ENCODE results near the gene FGFR3. TPM values are rescaled to one million over a fixed set of nuclear protein-coding genes. Genes with fewer than 3 reads are reported as not detected.

Gene FGFR3
- total RNA-seq, 1 experiment from 2014 or later, result 8.2 TPM

DNA sequence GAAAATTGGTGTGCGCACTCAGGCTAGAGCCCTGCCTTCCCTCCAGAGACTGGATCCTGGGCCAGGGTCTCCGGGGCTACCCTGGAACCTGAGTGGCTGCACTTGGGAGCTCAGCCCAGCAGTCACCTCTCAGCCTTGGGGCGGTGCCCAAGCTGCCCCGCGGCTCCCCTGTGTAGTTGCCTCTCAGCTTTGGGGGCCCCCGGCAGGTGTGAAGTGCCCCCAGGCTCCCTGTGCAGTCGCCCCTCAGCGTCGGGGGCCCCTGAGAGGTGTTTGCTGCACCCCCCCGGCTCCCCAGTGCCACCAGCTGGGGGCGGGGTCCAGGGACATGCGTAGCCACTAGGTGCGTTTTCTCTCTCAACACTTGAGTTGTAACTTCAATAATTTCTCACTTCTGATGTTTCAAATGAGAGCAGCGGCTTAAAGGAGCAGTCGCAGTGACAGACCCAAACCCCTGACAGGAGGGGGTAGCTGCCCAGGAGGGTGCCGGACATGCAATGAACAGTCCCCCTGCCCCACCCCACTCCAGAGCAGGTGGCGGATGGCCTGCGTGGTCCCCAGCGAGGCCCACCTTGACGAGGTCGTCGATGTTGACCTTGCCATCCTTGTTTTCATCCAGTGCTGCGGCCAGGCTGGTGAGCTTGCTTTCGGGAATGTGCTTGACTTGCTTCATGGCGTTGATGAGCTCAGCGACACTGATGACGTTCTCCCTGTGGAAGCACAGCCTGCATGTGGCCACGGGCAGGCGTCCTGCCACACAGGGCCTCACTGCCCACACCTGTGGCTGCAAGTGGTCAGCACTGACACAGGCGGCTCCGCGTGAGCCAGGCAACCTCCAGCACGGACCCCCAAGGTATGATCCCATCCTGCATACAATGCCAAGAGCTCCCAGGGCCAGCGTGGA, 22.3 kb downstream of the FGFR3 start:
- ATAC-seq (no peak), DNase-seq (ENCODE audit: low read depth, low spot score) (no peak)
- H3K36me3 ChIP-seq (ENCODE audit: control insufficient read depth, insufficient read depth, low read length), result peaks cover 3% of the 10 kb centered on the region; the same call in 1 of the 2 replicates
- no peaks in the 10 kb centered on the region for H3K27me3 ChIP-seq (ENCODE audit: control insufficient read depth, insufficient read depth, low read length)
- H3K9me3 ChIP-seq (ENCODE audit: control insufficient read depth, insufficient read depth, low read depth, low read length), result no peaks in the 10 kb centered on the region
- H3K27ac ChIP-seq (ENCODE audit: low read length), result no peak overlapping the region
- TF ChIP-seq POLR2AphosphoS5 (IDR thresholded peaks at IDR 0.05; ENCODE audit: low read depth, low read length) (no peak), SIN3A (IDR thresholded peaks at IDR 0.05; ENCODE audit: borderline replicate concordance, insufficient read depth, low read depth, low read length) (no peak), TCF7L2 (IDR thresholded peaks at IDR 0.05; ENCODE audit: low read depth, low read length) (no peak)
- TF ChIP-seq, protein P1, sequence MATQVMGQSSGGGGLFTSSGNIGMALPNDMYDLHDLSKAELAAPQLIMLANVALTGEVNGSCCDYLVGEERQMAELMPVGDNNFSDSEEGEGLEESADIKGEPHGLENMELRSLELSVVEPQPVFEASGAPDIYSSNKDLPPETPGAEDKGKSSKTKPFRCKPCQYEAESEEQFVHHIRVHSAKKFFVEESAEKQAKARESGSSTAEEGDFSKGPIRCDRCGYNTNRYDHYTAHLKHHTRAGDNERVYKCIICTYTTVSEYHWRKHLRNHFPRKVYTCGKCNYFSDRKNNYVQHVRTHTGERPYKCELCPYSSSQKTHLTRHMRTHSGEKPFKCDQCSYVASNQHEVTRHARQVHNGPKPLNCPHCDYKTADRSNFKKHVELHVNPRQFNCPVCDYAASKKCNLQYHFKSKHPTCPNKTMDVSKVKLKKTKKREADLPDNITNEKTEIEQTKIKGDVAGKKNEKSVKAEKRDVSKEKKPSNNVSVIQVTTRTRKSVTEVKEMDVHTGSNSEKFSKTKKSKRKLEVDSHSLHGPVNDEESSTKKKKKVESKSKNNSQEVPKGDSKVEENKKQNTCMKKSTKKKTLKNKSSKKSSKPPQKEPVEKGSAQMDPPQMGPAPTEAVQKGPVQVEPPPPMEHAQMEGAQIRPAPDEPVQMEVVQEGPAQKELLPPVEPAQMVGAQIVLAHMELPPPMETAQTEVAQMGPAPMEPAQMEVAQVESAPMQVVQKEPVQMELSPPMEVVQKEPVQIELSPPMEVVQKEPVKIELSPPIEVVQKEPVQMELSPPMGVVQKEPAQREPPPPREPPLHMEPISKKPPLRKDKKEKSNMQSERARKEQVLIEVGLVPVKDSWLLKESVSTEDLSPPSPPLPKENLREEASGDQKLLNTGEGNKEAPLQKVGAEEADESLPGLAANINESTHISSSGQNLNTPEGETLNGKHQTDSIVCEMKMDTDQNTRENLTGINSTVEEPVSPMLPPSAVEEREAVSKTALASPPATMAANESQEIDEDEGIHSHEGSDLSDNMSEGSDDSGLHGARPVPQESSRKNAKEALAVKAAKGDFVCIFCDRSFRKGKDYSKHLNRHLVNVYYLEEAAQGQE (IDR thresholded peaks at IDR 0.05; ENCODE audit: insufficient read depth in 1 of 2, low read depth in 2 of 2, low read length in 1 of 2), result no peak
- TF ChIP-seq, protein P2, sequence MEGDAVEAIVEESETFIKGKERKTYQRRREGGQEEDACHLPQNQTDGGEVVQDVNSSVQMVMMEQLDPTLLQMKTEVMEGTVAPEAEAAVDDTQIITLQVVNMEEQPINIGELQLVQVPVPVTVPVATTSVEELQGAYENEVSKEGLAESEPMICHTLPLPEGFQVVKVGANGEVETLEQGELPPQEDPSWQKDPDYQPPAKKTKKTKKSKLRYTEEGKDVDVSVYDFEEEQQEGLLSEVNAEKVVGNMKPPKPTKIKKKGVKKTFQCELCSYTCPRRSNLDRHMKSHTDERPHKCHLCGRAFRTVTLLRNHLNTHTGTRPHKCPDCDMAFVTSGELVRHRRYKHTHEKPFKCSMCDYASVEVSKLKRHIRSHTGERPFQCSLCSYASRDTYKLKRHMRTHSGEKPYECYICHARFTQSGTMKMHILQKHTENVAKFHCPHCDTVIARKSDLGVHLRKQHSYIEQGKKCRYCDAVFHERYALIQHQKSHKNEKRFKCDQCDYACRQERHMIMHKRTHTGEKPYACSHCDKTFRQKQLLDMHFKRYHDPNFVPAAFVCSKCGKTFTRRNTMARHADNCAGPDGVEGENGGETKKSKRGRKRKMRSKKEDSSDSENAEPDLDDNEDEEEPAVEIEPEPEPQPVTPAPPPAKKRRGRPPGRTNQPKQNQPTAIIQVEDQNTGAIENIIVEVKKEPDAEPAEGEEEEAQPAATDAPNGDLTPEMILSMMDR (IDR thresholded peaks at IDR 0.05), result no peak
- ChIA-PET POLR2A (no interaction called here), CTCF (interaction anchor here (0.5 kb wide), 1 partner anchor 47 kb away, joined by 3 read pairs; no protein-coding TSS in a partner anchor)
- no peaks in the 10 kb centered on the region for H3K4me1 ChIP-seq (ENCODE audit: control insufficient read depth, insufficient read depth, low read length)
- BruUV-seq (replicated peaks), result no TSS peak
- intact Hi-C loops (cut with micrococcal nuclease; ENCODE audit: unreplicated experiment), result no loop called here
- in situ Hi-C loops (cut with HindIII; ENCODE audit: low pct_unique_long_range_greater_than_20kb, low sequenced_read_pairs), result no loop called here
- no peak overlapping the region for H3K4me3 ChIP-seq (ENCODE audit: low read depth in 2 of 2, low read length in 2 of 2)

- no peaks in the 10 kb centered on the region for H3K4me1 ChIP-seq (ENCODE audit: control insufficient read depth, insufficient read depth, low read length)
- no peaks in the 10 kb centered on the region for H3K27me3 ChIP-seq (ENCODE audit: control insufficient read depth, insufficient read depth, low read length)
- ATAC-seq, result no peak
- H3K27ac ChIP-seq (ENCODE audit: low read length), result no peak overlapping the region
- ChIA-PET CTCF (no interaction called here), POLR2A (no interaction called here)
- H3K36me3 ChIP-seq (ENCODE audit: control insufficient read depth, insufficient read depth, low read length), result peaks cover 3% of the 10 kb centered on the region; the same call in 1 of the 2 replicates
- TF ChIP-seq TCF7L2 (IDR thresholded peaks at IDR 0.05; ENCODE audit: low read depth, low read length), result no peak
- TF ChIP-seq, protein P2 (IDR thresholded peaks at IDR 0.05), result no peak
- TF ChIP-seq, protein P1 (IDR thresholded peaks at IDR 0.05; ENCODE audit: insufficient read depth in 1 of 2, low read depth in 2 of 2, low read length in 1 of 2), result no peak
- no peak for TF ChIP-seq POLR2AphosphoS5 (IDR thresholded peaks at IDR 0.05; ENCODE audit: low read depth, low read length)
- no peak for TF ChIP-seq SIN3A (IDR thresholded peaks at IDR 0.05; ENCODE audit: borderline replicate concordance, insufficient read depth, low read depth, low read length)
- H3K9me3 ChIP-seq (ENCODE audit: control insufficient read depth, insufficient read depth, low read depth, low read length), result no peaks in the 10 kb centered on the region
- intact Hi-C loops (cut with micrococcal nuclease; ENCODE audit: unreplicated experiment), result no loop called here
- H3K4me3 ChIP-seq (ENCODE audit: low read depth in 2 of 2, low read length in 2 of 2), result no peak overlapping the region
- DNase-seq (ENCODE audit: low read depth, low spot score), result no peak
- in situ Hi-C loops (cut with HindIII; ENCODE audit: low pct_unique_long_range_greater_than_20kb, low sequenced_read_pairs), result no loop called here
- BruUV-seq (replicated peaks), result no TSS peak
Measured at GRCh38 chr4:1815997-1816860, 23.1 kb downstream of the FGFR3 start.
